OCI-LY3 (cell line): ENCODE measurements around the gene ALDH1A1.

Source experiments
- CTCF ChIP-seq: fragments of 200-600, 300-600 bp; sonication (generic); IDR thresholded peaks from 2 replicates; pipeline ENCODE4 v1.5.1; 2014; ENCODE audit warnings: antibody characterized with exemption, low read length, low read depth
- EZH2phosphoT487 ChIP-seq: fragments of 200-600 bp; shearing (Covaris generic); IDR thresholded peaks from 2 replicates; pipeline ENCODE4 v1.6.1; 2018; ENCODE audit warnings: antibody characterized with exemption, mixed run types, low read depth

- no peak for TF ChIP-seq CTCF
- no peak for TF ChIP-seq EZH2phosphoT487
Observed at GRCh38 chr9:72873456-72873855, 79.4 kb downstream of the ALDH1A1 start.
